CD14-positive monocyte (primary cell): ENCODE data around the gene EXOC6. TPM values are rescaled to one million over a fixed set of nuclear protein-coding genes. Genes with fewer than 3 reads are reported as not detected.

Experiments
- DNase-seq, 3 donors: peaks; one replicate each; pipeline ENCODE4 v3.0.0-alpha.2; 2011 to 2022
- H2AFZ ChIP-seq: 2 replicates; pipeline ENCODE4 v1.6.0; 2012; ENCODE audit warnings: mild to moderate bottlenecking, low read depth, low read length, inconsistent platforms; ENCODE audit not compliant: insufficient read depth, poor library complexity, severe bottlenecking
- H3K27ac ChIP-seq, 2 donors: 1 replicate in 1 of 2; 2 replicates in 1 of 2; pipeline ENCODE4 v1.5.1; 2012 to 2013; ENCODE audit warnings: low read length in 2 of 2, control low read depth in 1 of 2, inconsistent platforms in 1 of 2, low read depth in 1 of 2, mild to moderate bottlenecking in 1 of 2
- H3K27me3 ChIP-seq, 2 donors: one replicate each; pipeline versions ENCODE4 v1.6.0 to v1.6.1; 2011 to 2013; ENCODE audit warnings: low read length in 2 of 2; ENCODE audit not compliant: control insufficient read depth in 2 of 2, insufficient read depth in 2 of 2
- H3K36me3 ChIP-seq, 2 donors: replicated peaks in 1 of 2; 1 replicate in 1 of 2; 2 replicates in 1 of 2; pipeline versions ENCODE4 v1.5.1 to v1.6.1; 2012 to 2013; ENCODE audit warnings: low read length in 2 of 2, control low read depth in 1 of 2, inconsistent platforms in 1 of 2, mild to moderate bottlenecking in 1 of 2; ENCODE audit not compliant: insufficient read depth in 2 of 2, control insufficient read depth in 1 of 2
- H3K4me1 ChIP-seq, 2 donors: 1 replicate in 1 of 2; 2 replicates in 1 of 2; pipeline versions ENCODE4 v1.5.1 to v1.6.1; 2012 to 2013; ENCODE audit warnings: low read length in 2 of 2, control low read depth in 1 of 2, inconsistent platforms in 1 of 2, mild to moderate bottlenecking in 1 of 2, moderate library complexity in 1 of 2; ENCODE audit not compliant: insufficient read depth in 2 of 2, control insufficient read depth in 1 of 2
- H3K4me2 ChIP-seq: replicated peaks from 2 replicates; pipeline ENCODE3; 2012; ENCODE audit warnings: low read length, moderate library complexity, mild to moderate bottlenecking; ENCODE audit not compliant: poor library complexity, severe bottlenecking; ENCODE audit errors: extremely low read depth
- H3K4me3 ChIP-seq, 3 experiments: fragments of 200-600 bp in 1 of 3; sonication (generic) in 1 of 3; replicated peaks in 1 of 3; 1 replicate in 2 of 3; 2 replicates in 1 of 3; pipeline ENCODE4 v1.5.1; 2011 to 2013; ENCODE audit warnings: low read length in 3 of 3, mild to moderate bottlenecking in 3 of 3, control low read depth in 2 of 3, low read depth in 2 of 3, inconsistent platforms in 1 of 3, moderate library complexity in 1 of 3
- H3K79me2 ChIP-seq: 2 replicates; pipeline ENCODE4 v1.6.0; 2012; ENCODE audit warnings: mild to moderate bottlenecking, control low read depth, inconsistent platforms, low read length, moderate library complexity; ENCODE audit not compliant: insufficient read depth
- H3K9ac ChIP-seq: 2 replicates; pipeline ENCODE4 v1.6.0; 2017; ENCODE audit warnings: low read length, mild to moderate bottlenecking; ENCODE audit not compliant: insufficient read depth, poor library complexity, severe bottlenecking
- H3K9me3 ChIP-seq, 2 donors: replicated peaks in 1 of 2; 1 replicate in 1 of 2; 2 replicates in 1 of 2; pipeline versions ENCODE4 v1.5.1 to v1.6.1; 2012 to 2013; ENCODE audit warnings: low read length in 2 of 2, control low read depth in 1 of 2; ENCODE audit not compliant: control insufficient read depth in 1 of 2, insufficient read depth in 1 of 2
- H4K20me1 ChIP-seq: 2 replicates; pipeline ENCODE4 v1.6.0; 2012; ENCODE audit warnings: mild to moderate bottlenecking, low read length, control low read depth, moderate library complexity; ENCODE audit not compliant: insufficient read depth
- H3K27ac Mint-ChIP-seq, 7 donors: one replicate each; pipeline ENCODE4 v1.8.0; 2020; ENCODE audit warnings: mild to moderate bottlenecking in 7 of 7, mixed read lengths in 7 of 7, moderate library complexity in 6 of 7, inconsistent platforms in 2 of 7
- H3K27me3 Mint-ChIP-seq, 3 donors: one replicate each; pipeline ENCODE4 v1.8.0; 2021 to 2022; ENCODE audit warnings: low read depth in 3 of 3, mild to moderate bottlenecking in 3 of 3, mixed read lengths in 3 of 3, moderate library complexity in 3 of 3, inconsistent platforms in 1 of 3
- H3K36me3 Mint-ChIP-seq, 2 donors: one replicate each; pipeline ENCODE4 v1.8.0; 2020; ENCODE audit warnings: mixed read lengths in 2 of 2, inconsistent platforms in 1 of 2, mild to moderate bottlenecking in 1 of 2
- H3K4me1 Mint-ChIP-seq: one replicate; pipeline ENCODE4 v1.8.0; 2020; ENCODE audit warnings: mild to moderate bottlenecking, mixed read lengths
- H3K4me3 Mint-ChIP-seq, 2 donors: one replicate each; pipeline ENCODE4 v1.8.0; 2020; ENCODE audit warnings: mild to moderate bottlenecking in 2 of 2, mixed read lengths in 2 of 2, moderate library complexity in 1 of 2
- H3K9me3 Mint-ChIP-seq, 7 donors: one replicate each; pipeline ENCODE4 v1.8.0; 2020 to 2022; ENCODE audit warnings: mixed read lengths in 7 of 7, mild to moderate bottlenecking in 6 of 7, moderate library complexity in 6 of 7, inconsistent platforms in 2 of 7
- CTCF ChIP-seq: fragments of 200-600 bp; IDR thresholded peaks from one replicate; pipeline ENCODE4 v1.8.0; 2022; ENCODE audit warnings: antibody characterized with exemption, mild to moderate bottlenecking
- WGBS: methylation state at CpG from one replicate; pipeline ENCODE4 v1.1.5; 2013; ENCODE audit warnings: missing lambda C conversion rate; ENCODE audit not compliant: insufficient coverage; 5-methylcytosine and 5-hydroxymethylcytosine counted together
- intact Hi-C, 2 donors: fragments of 100-400 bp; cut with micrococcal nuclease; formaldehyde crosslinking; loops; one replicate each; pipeline versions ENCODE4 v1.15.0 to v1.15.1; 2023
- polyA plus RNA-seq, 3 donors: library from polyadenylated mRNA; depleted of rRNA in 1 of 3; unstranded in 2 of 3; stranded (reverse) in 1 of 3; fragments of 300-500 nt in 2 of 3; fragments of >200 nt in 1 of 3; fragmentation: Illumina TruSeq in 2 of 3; gene quantifications; 1 replicate in 2 of 3; 2 replicates in 1 of 3; pipeline ENCODE4 v1.2.3, GENCODE V29; 2012 to 2021

EXOC6 gene
- polyA plus RNA-seq, 3 donors, result 7.5 to 9.6 (median 8.3) TPM

GRCh38 chr10:92989250-92989649, 140.9 kb downstream of the EXOC6 start:
- Histone ChIP-seq H3K36me3 (no peaks in the 10 kb centered on the region), H3K79me2 (no peaks in the 10 kb centered on the region), H3K4me3 (no peak overlapping the region), H3K4me2 (no peak overlapping the region), H3K4me1 (no peaks in the 10 kb centered on the region), H2AFZ (no peak overlapping the region), H3K9ac (no peak overlapping the region), H3K27me3 (no peaks in the 10 kb centered on the region), H3K9me3 (no peaks in the 10 kb centered on the region), H4K20me1 (no peaks in the 10 kb centered on the region), H3K27ac (no peak overlapping the region)
- Mint-ChIP-seq H3K27me3 (no peaks in the 10 kb centered on the region), H3K4me1 (no peaks in the 10 kb centered on the region), H3K9me3 (no peaks in the 10 kb centered on the region), H3K4me3 (no peak overlapping the region), H3K27ac (no peak overlapping the region), H3K36me3 (peaks cover 5 to 12% of the 10 kb centered on the region in 2 donors)
- WGBS, result no CpG with 5 or more reads among the region's 1 CpG
- DNase-seq, result no peak
- TF ChIP-seq CTCF, result no peak
- intact Hi-C loops, result no loop called here

GRCh38 chr10:92990615-92991014, 142.3 kb downstream of the EXOC6 start:
- H3K36me3 Mint-ChIP-seq, result peaks cover 5 to 7% of the 10 kb centered on the region in 2 donors
- DNase-seq, result no peak
- no peaks in the 10 kb centered on the region for H3K27me3 Mint-ChIP-seq
- Histone ChIP-seq H4K20me1 (no peaks in the 10 kb centered on the region), H3K27ac (no peak overlapping the region), H3K9me3 (no peaks in the 10 kb centered on the region), H3K79me2 (no peaks in the 10 kb centered on the region), H3K9ac (no peak overlapping the region), H2AFZ (no peak overlapping the region), H3K36me3 (no peaks in the 10 kb centered on the region), H3K4me3 (no peak overlapping the region), H3K4me2 (no peak overlapping the region), H3K4me1 (no peaks in the 10 kb centered on the region), H3K27me3 (no peaks in the 10 kb centered on the region)
- no peaks in the 10 kb centered on the region for H3K9me3 Mint-ChIP-seq
- TF ChIP-seq CTCF, result no peak
- WGBS, result no CpG with 5 or more reads among the region's 1 CpG
- H3K4me3 Mint-ChIP-seq, result no peak overlapping the region
- intact Hi-C loops, result no loop called here
- H3K4me1 Mint-ChIP-seq, result no peaks in the 10 kb centered on the region
- no peak overlapping the region for H3K27ac Mint-ChIP-seq
